GM19238 (cell line): ENCODE results near the gene LETM1.

Experiments
- DNase-seq: peaks from one replicate; pipeline ENCODE4 v3.0.0; 2011; ENCODE audit warnings: low spot score; ENCODE audit not compliant: insufficient read length

The LETM1 gene

GRCh38 chr4:1872870-1873269 lies 16.9 kb upstream of the LETM1 start:
- DNase-seq = peak; percentile 36

- DNase-seq = peak; percentile 49
These were observed 15.6 kb upstream of the LETM1 start for GRCh38 chr4:1871471-1872021.

GRCh38 chr4:1870578-1871443 lies 14.9 kb upstream of the LETM1 start, which contains the start of gene NSD2:
NSD2 (plus strand) TSS chr4:1871393; CDS start chr4:1900655, 29,262 bp downstream.
- peak; percentile 99 for DNase-seq

- peak; percentile 83 for DNase-seq
These were observed 14.3 kb upstream of the LETM1 start for GRCh38 chr4:1870328-1870577.

GRCh38 chr4:1869530-1870327 lies 13.8 kb upstream of the LETM1 start:
- DNase-seq = no peak

GRCh38 chr4:1868912-1869311 lies 13.0 kb upstream of the LETM1 start:
- DNase-seq = no peak

GRCh38 chr4:1868293-1868692 lies 12.3 kb upstream of the LETM1 start:
- no peak for DNase-seq

- DNase-seq = no peak
These were observed 10.3 kb upstream of the LETM1 start for GRCh38 chr4:1866189-1866661.

GRCh38 chr4:1864076-1865008 lies 8.4 kb upstream of the LETM1 start:
- DNase-seq = no peak

GRCh38 chr4:1863297-1864033 lies 7.5 kb upstream of the LETM1 start:
- DNase-seq = no peak

- no peak for DNase-seq
These were observed 7.0 kb upstream of the LETM1 start for GRCh38 chr4:1862961-1863296.

- no peak for DNase-seq
These were observed 6.3 kb upstream of the LETM1 start for GRCh38 chr4:1862055-1862911.

GRCh38 chr4:1859389-1859753 lies 3.4 kb upstream of the LETM1 start:
- no peak for DNase-seq

GRCh38 chr4:1857931-1858330 lies 2.0 kb upstream of the LETM1 start:
- no peak for DNase-seq

GRCh38 chr4:1856943-1857699 lies 1.2 kb upstream of the LETM1 start:
- no peak for DNase-seq

- peak; percentile 46 for DNase-seq
These were observed 454 bp downstream of the LETM1 start for GRCh38 chr4:1855333-1856070.

GRCh38 chr4:1854752-1855151 lies 1.2 kb downstream of the LETM1 start:
- no peak for DNase-seq

GRCh38 chr4:1852904-1853623 lies 2.9 kb downstream of the LETM1 start:
- DNase-seq = no peak
